Measurements from ENCODE around the gene BCL6. TPM values are rescaled to one million over a fixed set of nuclear protein-coding genes. Genes with fewer than 3 reads are reported as not detected.

Gene BCL6
- total RNA-seq, 1 experiment from 2014 or later, result 21.5 TPM

GRCh38 chr3:187686621-187687273 lies 58.5 kb downstream of the BCL6 start:
- peaks cover 2% of the 10 kb centered on the region for H3K27me3 ChIP-seq (ENCODE audit: control insufficient read depth, insufficient read depth, low read length)
- DNase-seq (ENCODE audit: low read depth, low spot score), result no peak
- BruUV-seq (replicated peaks), result no TSS peak
- ChIA-PET CTCF (no interaction called here), POLR2A (no interaction called here)
- no peak overlapping the region for H3K27ac ChIP-seq (ENCODE audit: low read length)
- ATAC-seq, result no peak
- H3K4me1 ChIP-seq (ENCODE audit: control insufficient read depth, insufficient read depth, low read length), result no peaks in the 10 kb centered on the region
- in situ Hi-C loops (cut with HindIII; ENCODE audit: low pct_unique_long_range_greater_than_20kb, low sequenced_read_pairs), result loop anchor here (25.0 kb wide), 1 partner anchor 374 kb away; no protein-coding TSS in a partner anchor
- H3K36me3 ChIP-seq (ENCODE audit: control insufficient read depth, insufficient read depth, low read length), result no peaks in the 10 kb centered on the region
- no peak overlapping the region for H3K4me3 ChIP-seq (ENCODE audit: low read depth in 2 of 2, low read length in 2 of 2)
- H3K9me3 ChIP-seq (ENCODE audit: control insufficient read depth, insufficient read depth, low read depth, low read length), result no peaks in the 10 kb centered on the region; the same call in 1 of the 2 replicates
- intact Hi-C loops (cut with micrococcal nuclease; ENCODE audit: unreplicated experiment), result no loop called here
- TF ChIP-seq CTCF (IDR thresholded peaks at IDR 0.05) (no peak), SIN3A (IDR thresholded peaks at IDR 0.05; ENCODE audit: borderline replicate concordance, insufficient read depth, low read depth, low read length) (no peak), TCF7L2 (IDR thresholded peaks at IDR 0.05; ENCODE audit: low read depth, low read length) (no peak), REST (IDR thresholded peaks at IDR 0.05; ENCODE audit: insufficient read depth in 1 of 2, low read depth in 2 of 2, low read length in 1 of 2) (no peak), POLR2AphosphoS5 (IDR thresholded peaks at IDR 0.05; ENCODE audit: low read depth, low read length) (no peak)

- H3K4me1 ChIP-seq (ENCODE audit: control insufficient read depth, insufficient read depth, low read length), result no peaks in the 10 kb centered on the region
- ChIA-PET CTCF (no interaction called here), POLR2A (no interaction called here)
- BruUV-seq (replicated peaks), result no TSS peak
- no peak overlapping the region for H3K4me3 ChIP-seq (ENCODE audit: low read depth in 2 of 2, low read length in 2 of 2)
- no peaks in the 10 kb centered on the region for H3K36me3 ChIP-seq (ENCODE audit: control insufficient read depth, insufficient read depth, low read length)
- no peak for TF ChIP-seq POLR2AphosphoS5 (IDR thresholded peaks at IDR 0.05; ENCODE audit: low read depth, low read length)
- TF ChIP-seq SIN3A (IDR thresholded peaks at IDR 0.05; ENCODE audit: borderline replicate concordance, insufficient read depth, low read depth, low read length), result no peak
- no peak for TF ChIP-seq TCF7L2 (IDR thresholded peaks at IDR 0.05; ENCODE audit: low read depth, low read length)
- TF ChIP-seq REST (IDR thresholded peaks at IDR 0.05; ENCODE audit: insufficient read depth in 1 of 2, low read depth in 2 of 2, low read length in 1 of 2), result no peak
- no peak for TF ChIP-seq CTCF (IDR thresholded peaks at IDR 0.05)
- DNase-seq (ENCODE audit: low read depth, low spot score), result no peak
- in situ Hi-C loops (cut with HindIII; ENCODE audit: low pct_unique_long_range_greater_than_20kb, low sequenced_read_pairs) (loop anchor here (25.0 kb wide), 1 partner anchor 374 kb away; no protein-coding TSS in a partner anchor), intact Hi-C loops (cut with micrococcal nuclease; ENCODE audit: unreplicated experiment) (no loop called here)
- H3K9me3 ChIP-seq (ENCODE audit: control insufficient read depth, insufficient read depth, low read depth, low read length), result no peaks in the 10 kb centered on the region; the same call in 1 of the 2 replicates
- H3K27me3 ChIP-seq (ENCODE audit: control insufficient read depth, insufficient read depth, low read length), result peaks cover 2% of the 10 kb centered on the region
- no peak for ATAC-seq
- no peak overlapping the region for H3K27ac ChIP-seq (ENCODE audit: low read length)
Observed at GRCh38 chr3:187685948-187686347, 59.3 kb downstream of the BCL6 start.
